ENCODE measurements around the gene CCDC82.

CCDC82 gene

DNA sequence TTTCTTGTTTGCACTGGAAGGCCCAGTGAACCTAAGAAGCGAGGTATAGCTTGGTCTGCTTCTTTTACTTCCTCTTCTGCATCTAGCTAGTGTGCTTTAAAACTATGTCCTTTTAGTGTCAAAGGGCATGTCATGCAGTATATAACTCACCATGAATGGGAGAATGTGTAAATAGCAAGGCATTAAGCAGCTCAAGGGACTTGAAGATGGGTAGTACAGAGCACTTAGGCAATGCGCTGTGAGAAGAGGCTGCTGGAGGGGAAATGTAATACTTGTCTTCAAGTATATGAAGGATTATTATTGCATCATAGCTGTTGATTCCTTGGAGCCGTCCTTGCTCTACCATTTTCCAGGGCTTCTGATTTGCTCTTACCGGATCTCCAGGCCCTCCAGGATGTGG, 54.3 kb downstream of the CCDC82 start:
- WGBS, 2 donors (ENCODE audit: extremely low coverage in 2 of 2, insufficient read length in 2 of 2, insufficient replicate concordance in 1 of 2): no CpG with 5 or more reads among the region's 4 CpGs
- H3K27ac ChIP-seq (replicated peaks; ENCODE audit: low read length): no peak overlapping the region
- H2BK15ac ChIP-seq (ENCODE audit: low read length): no peak overlapping the region
- H3K4me3 ChIP-seq (ENCODE audit: low read length in 2 of 2): no peak overlapping the region
- no peak overlapping the region for H3K18ac ChIP-seq (ENCODE audit: low read length)
- peaks cover 0 to 28% of the 10 kb centered on the region in 2 donors for H3K36me3 ChIP-seq (replicated peaks in 1 of 2; ENCODE audit: control insufficient read depth in 2 of 2, insufficient read depth in 2 of 2, low read length in 2 of 2)
- no peak overlapping the region for H3K4ac ChIP-seq (ENCODE audit: low read length)
- no peaks in the 10 kb centered on the region for H3K79me1 ChIP-seq (ENCODE audit: low read depth, low read length)
- H3K9ac ChIP-seq (ENCODE audit: low read depth, low read length, poor library complexity): no peak overlapping the region
- H4K91ac ChIP-seq (ENCODE audit: low read depth, low read length, poor library complexity): no peak overlapping the region
- peaks cover 0 to 4% of the 10 kb centered on the region in 2 donors for H3K9me3 ChIP-seq (replicated peaks in 1 of 2; ENCODE audit: control insufficient read depth in 2 of 2, insufficient read depth in 1 of 2, low read depth in 1 of 2, low read length in 2 of 2)
- H2AFZ ChIP-seq (ENCODE audit: low read length): no peak overlapping the region
- no peak overlapping the region for H3K14ac ChIP-seq (ENCODE audit: low read length)
- H2BK120ac ChIP-seq (ENCODE audit: low read depth, low read length): no peak overlapping the region
- H2BK12ac ChIP-seq (ENCODE audit: low read length): no peak overlapping the region
- no peak overlapping the region for H3K23ac ChIP-seq (ENCODE audit: low read depth, low read length, poor library complexity)
- no peak for DNase-seq (ENCODE audit: low spot score)
- H4K8ac ChIP-seq (ENCODE audit: low read depth, low read length): no peak overlapping the region
- H3K4me1 ChIP-seq (ENCODE audit: control insufficient read depth in 2 of 2, insufficient read depth in 1 of 2, low read depth in 1 of 2, low read length in 2 of 2): peaks cover 6 to 35% of the 10 kb centered on the region in 2 donors
- no peaks in the 10 kb centered on the region for H3K27me3 ChIP-seq (ENCODE audit: control insufficient read depth in 3 of 3, insufficient read depth in 3 of 3, low read depth in 1 of 3, low read length in 3 of 3)
- no peak overlapping the region for H2BK5ac ChIP-seq (ENCODE audit: low read length)
- H2AK5ac ChIP-seq (ENCODE audit: low read depth, low read length): no peak overlapping the region
- H3K4me2 ChIP-seq (ENCODE audit: insufficient read depth, low read length, poor library complexity, severe bottlenecking): no peak overlapping the region

- Histone ChIP-seq H3K9me3 (replicated peaks in 1 of 2; ENCODE audit: control insufficient read depth in 2 of 2, insufficient read depth in 1 of 2, low read depth in 1 of 2, low read length in 2 of 2) (peaks cover 0 to 4% of the 10 kb centered on the region in 2 donors), H3K4me1 (ENCODE audit: control insufficient read depth in 2 of 2, insufficient read depth in 1 of 2, low read depth in 1 of 2, low read length in 2 of 2) (peaks cover 3 to 25% of the 10 kb centered on the region in 2 donors), H3K4me3 (ENCODE audit: low read length in 2 of 2) (no peak overlapping the region), H3K4me2 (ENCODE audit: insufficient read depth, low read length, poor library complexity, severe bottlenecking) (no peak overlapping the region), H3K4ac (ENCODE audit: low read length) (no peak overlapping the region), H2AFZ (ENCODE audit: low read length) (no peak overlapping the region), H4K91ac (ENCODE audit: low read depth, low read length, poor library complexity) (no peak overlapping the region), H3K14ac (ENCODE audit: low read length) (no peak overlapping the region), H2BK5ac (ENCODE audit: low read length) (no peak overlapping the region), H3K9ac (ENCODE audit: low read depth, low read length, poor library complexity) (no peak overlapping the region), H2BK120ac (ENCODE audit: low read depth, low read length) (no peak overlapping the region), H2BK15ac (ENCODE audit: low read length) (no peak overlapping the region), H3K79me1 (ENCODE audit: low read depth, low read length) (no peaks in the 10 kb centered on the region), H3K27me3 (ENCODE audit: control insufficient read depth in 3 of 3, insufficient read depth in 3 of 3, low read depth in 1 of 3, low read length in 3 of 3) (no peaks in the 10 kb centered on the region), H3K18ac (ENCODE audit: low read length) (no peak overlapping the region), H2BK12ac (ENCODE audit: low read length) (no peak overlapping the region), H4K8ac (ENCODE audit: low read depth, low read length) (no peak overlapping the region), H3K23ac (ENCODE audit: low read depth, low read length, poor library complexity) (no peak overlapping the region), H2AK5ac (ENCODE audit: low read depth, low read length) (no peak overlapping the region), H3K36me3 (replicated peaks in 1 of 2; ENCODE audit: control insufficient read depth in 2 of 2, insufficient read depth in 2 of 2, low read length in 2 of 2) (peaks cover 0 to 17% of the 10 kb centered on the region in 2 donors), H3K27ac (replicated peaks; ENCODE audit: low read length) (no peak overlapping the region)
- no CpG with 5 or more reads among the region's 4 CpGs for WGBS, 2 donors (ENCODE audit: extremely low coverage in 2 of 2, insufficient read length in 2 of 2, insufficient replicate concordance in 1 of 2)
- DNase-seq (ENCODE audit: low spot score): no peak
These were observed 55.5 kb downstream of the CCDC82 start for GRCh38 chr11:96334219-96334618.

DNA sequence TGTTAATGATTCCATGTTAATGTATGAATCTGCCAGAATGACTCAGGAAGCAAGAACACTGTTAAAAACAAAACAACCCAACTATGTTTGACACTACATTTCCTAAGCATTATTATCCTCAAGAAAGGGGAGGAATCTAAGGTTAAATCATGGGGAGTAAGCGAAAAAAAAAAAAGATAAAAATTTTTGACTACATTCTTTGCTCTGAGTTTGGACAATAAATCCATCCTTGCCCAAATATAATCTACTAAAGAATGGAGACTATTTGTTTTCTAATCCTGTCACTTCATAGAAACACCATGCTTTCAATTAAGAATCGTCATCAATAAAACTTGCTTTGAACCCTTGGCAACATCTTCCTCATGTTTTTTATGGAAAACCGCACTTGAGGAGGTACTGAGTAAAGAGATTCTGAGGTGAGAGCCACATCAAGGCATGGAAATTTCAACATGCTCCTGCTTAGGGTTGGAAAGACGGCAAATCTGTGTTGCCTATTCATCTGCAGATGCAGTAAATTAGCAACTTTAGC, 56.5 kb downstream of the CCDC82 start:
- H3K9ac ChIP-seq (ENCODE audit: low read depth, low read length, poor library complexity): no peak overlapping the region
- no peak overlapping the region for H2AFZ ChIP-seq (ENCODE audit: low read length)
- no peak overlapping the region for H3K4me2 ChIP-seq (ENCODE audit: insufficient read depth, low read length, poor library complexity, severe bottlenecking)
- H2BK120ac ChIP-seq (ENCODE audit: low read depth, low read length): no peak overlapping the region
- no peak overlapping the region for H3K23ac ChIP-seq (ENCODE audit: low read depth, low read length, poor library complexity)
- no peak overlapping the region for H4K8ac ChIP-seq (ENCODE audit: low read depth, low read length)
- H2AK5ac ChIP-seq (ENCODE audit: low read depth, low read length): no peak overlapping the region
- no peak overlapping the region for H3K14ac ChIP-seq (ENCODE audit: low read length)
- WGBS, 2 donors (ENCODE audit: extremely low coverage in 2 of 2, insufficient read length in 2 of 2, insufficient replicate concordance in 1 of 2): no CpG with 5 or more reads among the region's 4 CpGs
- no peak overlapping the region for H3K4me3 ChIP-seq (ENCODE audit: low read length in 2 of 2)
- H2BK12ac ChIP-seq (ENCODE audit: low read length): no peak overlapping the region
- H3K36me3 ChIP-seq (replicated peaks in 1 of 2; ENCODE audit: control insufficient read depth in 2 of 2, insufficient read depth in 2 of 2, low read length in 2 of 2): peaks cover 0 to 15% of the 10 kb centered on the region in 2 donors
- H3K27ac ChIP-seq (replicated peaks; ENCODE audit: low read length): no peak overlapping the region
- no peak overlapping the region for H2BK5ac ChIP-seq (ENCODE audit: low read length)
- H3K9me3 ChIP-seq (replicated peaks in 1 of 2; ENCODE audit: control insufficient read depth in 2 of 2, insufficient read depth in 1 of 2, low read depth in 1 of 2, low read length in 2 of 2): peaks cover 0 to 4% of the 10 kb centered on the region in 2 donors
- H3K27me3 ChIP-seq (ENCODE audit: control insufficient read depth in 3 of 3, insufficient read depth in 3 of 3, low read depth in 1 of 3, low read length in 3 of 3): no peaks in the 10 kb centered on the region
- H3K4ac ChIP-seq (ENCODE audit: low read length): no peak overlapping the region
- no peaks in the 10 kb centered on the region for H3K79me1 ChIP-seq (ENCODE audit: low read depth, low read length)
- no peak overlapping the region for H4K91ac ChIP-seq (ENCODE audit: low read depth, low read length, poor library complexity)
- peaks cover 3 to 24% of the 10 kb centered on the region in 2 donors for H3K4me1 ChIP-seq (ENCODE audit: control insufficient read depth in 2 of 2, insufficient read depth in 1 of 2, low read depth in 1 of 2, low read length in 2 of 2)
- DNase-seq (ENCODE audit: low spot score): no peak
- no peak overlapping the region for H3K18ac ChIP-seq (ENCODE audit: low read length)
- no peak overlapping the region for H2BK15ac ChIP-seq (ENCODE audit: low read length)

DNA sequence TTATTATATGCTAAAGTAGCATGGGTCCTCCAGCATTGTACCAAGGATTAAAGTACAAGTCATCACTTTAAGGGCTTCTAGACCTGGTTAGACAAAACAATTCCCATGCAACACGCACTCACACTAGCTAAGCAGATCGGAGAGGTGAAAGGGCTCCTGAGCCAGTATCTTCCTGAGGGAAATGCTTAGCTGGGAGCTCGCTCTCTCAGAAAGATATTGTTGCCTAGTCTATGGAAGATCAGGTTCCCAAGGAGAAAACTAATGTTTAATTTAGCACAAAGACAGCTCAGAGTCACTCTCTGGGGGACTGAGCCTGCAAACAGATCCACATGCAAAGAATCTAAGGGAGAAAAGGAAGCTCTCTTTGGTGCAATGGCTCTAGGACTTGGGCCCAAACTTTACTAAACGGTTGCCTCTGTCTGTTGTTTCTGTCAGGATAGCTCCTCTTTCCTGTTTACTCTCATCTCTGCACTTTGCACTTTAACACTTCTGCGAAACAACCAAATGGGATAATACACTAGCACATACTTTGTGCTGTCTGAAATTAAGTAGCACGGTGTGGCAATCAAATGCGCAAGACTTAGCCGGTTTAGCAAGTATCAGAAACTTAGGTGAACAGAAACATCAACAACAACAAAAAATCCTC, 57.5 kb downstream of the CCDC82 start:
- no peak overlapping the region for H2BK12ac ChIP-seq (ENCODE audit: low read length)
- peaks cover 3 to 21% of the 10 kb centered on the region in 2 donors for H3K4me1 ChIP-seq (ENCODE audit: control insufficient read depth in 2 of 2, insufficient read depth in 1 of 2, low read depth in 1 of 2, low read length in 2 of 2)
- peaks cover 0 to 15% of the 10 kb centered on the region in 2 donors for H3K36me3 ChIP-seq (replicated peaks in 1 of 2; ENCODE audit: control insufficient read depth in 2 of 2, insufficient read depth in 2 of 2, low read length in 2 of 2)
- no peak overlapping the region for H3K4me3 ChIP-seq (ENCODE audit: low read length in 2 of 2)
- H2BK120ac ChIP-seq (ENCODE audit: low read depth, low read length): no peak overlapping the region
- no peaks in the 10 kb centered on the region for H3K27me3 ChIP-seq (ENCODE audit: control insufficient read depth in 3 of 3, insufficient read depth in 3 of 3, low read depth in 1 of 3, low read length in 3 of 3)
- no peak overlapping the region for H4K91ac ChIP-seq (ENCODE audit: low read depth, low read length, poor library complexity)
- no peak overlapping the region for H2AK5ac ChIP-seq (ENCODE audit: low read depth, low read length)
- no peak overlapping the region for H2BK5ac ChIP-seq (ENCODE audit: low read length)
- peak overlapping the region; percentile 39 for H2AFZ ChIP-seq (ENCODE audit: low read length)
- H2BK15ac ChIP-seq (ENCODE audit: low read length): no peak overlapping the region
- H3K18ac ChIP-seq (ENCODE audit: low read length): no peak overlapping the region
- H3K14ac ChIP-seq (ENCODE audit: low read length): no peak overlapping the region
- no peak for DNase-seq (ENCODE audit: low spot score)
- no peak overlapping the region for H3K4me2 ChIP-seq (ENCODE audit: insufficient read depth, low read length, poor library complexity, severe bottlenecking)
- H3K9ac ChIP-seq (ENCODE audit: low read depth, low read length, poor library complexity): no peak overlapping the region
- H3K4ac ChIP-seq (ENCODE audit: low read length): no peak overlapping the region
- H3K79me1 ChIP-seq (ENCODE audit: low read depth, low read length): no peaks in the 10 kb centered on the region
- H3K23ac ChIP-seq (ENCODE audit: low read depth, low read length, poor library complexity): no peak overlapping the region
- peak overlapping the region; percentile 3 for H3K27ac ChIP-seq (replicated peaks; ENCODE audit: low read length)
- H4K8ac ChIP-seq (ENCODE audit: low read depth, low read length): no peak overlapping the region
- WGBS, 2 donors (ENCODE audit: extremely low coverage in 2 of 2, insufficient read length in 2 of 2, insufficient replicate concordance in 1 of 2): no CpG with 5 or more reads among the region's 8 CpGs
- peaks cover 0 to 4% of the 10 kb centered on the region in 2 donors for H3K9me3 ChIP-seq (replicated peaks in 1 of 2; ENCODE audit: control insufficient read depth in 2 of 2, insufficient read depth in 1 of 2, low read depth in 1 of 2, low read length in 2 of 2)
